HepG2 (cell line): ENCODE results near the gene RGL3. TPM values are rescaled to one million over a fixed set of nuclear protein-coding genes. Genes with fewer than 3 reads are reported as not detected.
"Not testable (repeated sequence)": the region's sequence is repeated elsewhere in the genome, so short reads cannot be mapped to it uniquely, and the experiment has no call there.

Source experiments
- ATAC-seq: fragments of 200-7000 bp; cut with Tn5 transposase; 3 replicates; pipeline ENCODE4 v1.9.1; 2020; ENCODE audit warnings: mild to moderate bottlenecking, moderate library complexity
- BruUV-seq: library from RNA; stranded (reverse); fragments of 400-500 nt; replicated peaks from 2 replicates; lab custom pipeline; 2021; lab: Mats Ljungman, UMichigan
- CTCF ChIA-PET: fragments of 300-600 bp; formaldehyde crosslinking; extraction: SDS; loops from one replicate; lab custom pipeline; 2021; ENCODE audit warnings: low total read pairs, inconsistent platforms, low intra/inter-chr PET ratio; lab: Yijun Ruan, JAX
- POLR2A ChIA-PET: fragments of 350-600 bp; sonication (Branson Sonifier 250); formaldehyde crosslinking; loops from one replicate; lab custom pipeline; 2020; ENCODE audit warnings: antibody characterized with exemption, inconsistent platforms; lab: Yijun Ruan, JAX
- DNase-seq: peaks from one replicate; pipeline ENCODE4 v3.0.0-alpha.2; 2015; ENCODE audit warnings: low spot score
- FAIRE-seq: peaks from 3 replicates; lab custom pipeline; 2011; peaks lifted over from hg19 to GRCh38; lab: Jason Lieb, UNC
- H2AFZ ChIP-seq: one replicate; pipeline ENCODE4 v1.6.1; 2011; ENCODE audit warnings: low read length, inconsistent platforms
- H3K27ac ChIP-seq: fragments of 300-600 bp; 3 replicates; pipeline ENCODE4 v1.8.0; 2011; ENCODE audit warnings: mixed run types, mild to moderate bottlenecking, mixed read lengths, low read length, inconsistent platforms; ENCODE audit not compliant: insufficient read depth; ENCODE audit errors: extremely low read length
- H3K27me3 ChIP-seq, 2 experiments: fragments of 200-600 bp in 1 of 2; 2 replicates in 1 of 2; 3 replicates in 1 of 2; pipeline versions ENCODE4 v1.6.0 to v1.8.0; 2011; ENCODE audit warnings: low read length in 2 of 2, mild to moderate bottlenecking in 2 of 2, moderate library complexity in 2 of 2, inconsistent platforms in 1 of 2; ENCODE audit not compliant: insufficient read depth in 2 of 2, control insufficient read depth in 1 of 2
- H3K36me3 ChIP-seq, 2 experiments: fragments of 200-600 bp in 1 of 2; replicated peaks in 1 of 2; 2 replicates in 1 of 2; 3 replicates in 1 of 2; pipeline versions ENCODE4 v1.5.1 to v1.8.0; 2011; ENCODE audit warnings: low read length in 2 of 2, inconsistent platforms in 1 of 2; ENCODE audit not compliant: insufficient read depth in 2 of 2, control insufficient read depth in 1 of 2
- H3K4me1 ChIP-seq: 2 replicates; pipeline ENCODE4 v1.5.1; 2012; ENCODE audit warnings: low read length, inconsistent platforms; ENCODE audit not compliant: insufficient read depth
- H3K4me2 ChIP-seq: 2 replicates; pipeline ENCODE4 v1.6.0; 2011; ENCODE audit warnings: low read depth, low read length, inconsistent platforms
- H3K4me3 ChIP-seq, 3 experiments: fragments of 200-600 bp in 1 of 3; sonication (generic), shearing (Covaris generic) in 1 of 3; replicated peaks in 1 of 3; 2 replicates each; pipeline ENCODE4 v1.5.1; 2011 to 2016; ENCODE audit warnings: low read length in 3 of 3, inconsistent platforms in 2 of 3, low read depth in 2 of 3, mild to moderate bottlenecking in 2 of 3, control low read depth in 1 of 3, mixed read lengths in 1 of 3; ENCODE audit not compliant: insufficient read depth in 1 of 3
- H3K79me2 ChIP-seq: one replicate; pipeline ENCODE4 v1.6.1; 2011; ENCODE audit warnings: low read length, inconsistent platforms; ENCODE audit not compliant: insufficient read depth
- H3K9ac ChIP-seq: 2 replicates; pipeline ENCODE4 v1.6.0; 2011; ENCODE audit warnings: mild to moderate bottlenecking, low read depth, low read length, inconsistent platforms; ENCODE audit not compliant: insufficient read depth
- H3K9me3 ChIP-seq: 2 replicates; pipeline ENCODE4 v1.5.1; 2012; ENCODE audit warnings: mild to moderate bottlenecking, low read length
- H4K20me1 ChIP-seq: 2 replicates; pipeline ENCODE4 v1.6.0; 2011; ENCODE audit warnings: inconsistent platforms, mild to moderate bottlenecking, low read length, moderate library complexity; ENCODE audit not compliant: insufficient read depth
- CREB1 ChIP-seq, 2 experiments: fragments of 450-650 bp in 1 of 2; IDR thresholded peaks; 2 replicates each; pipeline ENCODE4 v1.6.1; 2016 to 2017; ENCODE audit warnings: control low read depth in 1 of 2, mild to moderate bottlenecking in 1 of 2, missing compliant biosample characterization in 1 of 2, missing genetic modification characterization in 1 of 2
- THAP7 ChIP-seq: sonication (generic); formaldehyde crosslinking; IDR thresholded peaks from 2 replicates; pipeline ENCODE4 v1.8.1; 2023; ENCODE audit warnings: mild to moderate bottlenecking, missing genetic modification reagents
- ZMYM3 ChIP-seq: sonication (generic); formaldehyde crosslinking; IDR thresholded peaks from 2 replicates; pipeline ENCODE4 v1.5.1; 2020; ENCODE audit warnings: mild to moderate bottlenecking, missing genetic modification reagents
- WGBS: methylation state at CpG from one replicate; pipeline ENCODE4 v1.1.6; 2017; ENCODE audit warnings: low lambda C conversion rate; 5-methylcytosine and 5-hydroxymethylcytosine counted together
- in situ Hi-C: cut with HindIII; loops from 2 replicates; pipeline ENCODE4 v1.10.0; 2017; ENCODE audit warnings: low pct_unique_long_range_greater_than_20kb; ENCODE audit not compliant: extremely low pct_ligation_motif_present
- intact Hi-C: fragments of 100-400 bp; cut with micrococcal nuclease; formaldehyde crosslinking; loops from one replicate; pipeline ENCODE4 v1.10.0; 2022; ENCODE audit not compliant: unreplicated experiment
- polyA plus RNA-seq, 8 experiments: library from polyadenylated mRNA; depleted of rRNA in 3 of 8; stranded (reverse) in 7 of 8; unstranded in 1 of 8; fragments of >200 nt; fragmentation: Illumina TruSeq in 4 of 8; extraction: Trizol in 4 of 8; gene quantifications; 2 replicates each; pipeline versions ENCODE4 v1.2.1 to v1.2.3, GENCODE V29; 2011 to 2016; ENCODE audit warnings: low read depth in 4 of 8, missing spikeins in 1 of 8, mixed read lengths in 1 of 8; ENCODE audit not compliant: insufficient read depth in 1 of 8
- total RNA-seq, 5 experiments: library from RNA; depleted of rRNA; stranded (reverse); fragments of >200 nt; fragmentation: Illumina TruSeq; extraction: Trizol; gene quantifications; 2 replicates each; pipeline ENCODE4 v1.2.3, GENCODE V29; 2016; ENCODE audit warnings: low read depth in 1 of 5

RGL3 gene
- total and polyA plus RNA-seq, 2 of the 13 experiments (the other 11 are each of a cell fraction or from before 2014, with no cell fraction given) = 4.2 to 7.6 TPM

- ChIA-PET CTCF (interaction anchor here (0.8 to 1.8 kb wide), 3 partner anchors 67 to 103 kb away, joined by 5 to 10 read pairs (median 8); no protein-coding TSS in a partner anchor), POLR2A (no interaction called here)
- no TSS peak for BruUV-seq
- Histone ChIP-seq H3K4me1 (peaks cover 49% of the 10 kb centered on the region), H3K79me2 (peaks cover 5% of the 10 kb centered on the region), H3K9ac (no peak overlapping the region), H3K27ac (no peak overlapping the region), H3K27me3 (no peaks in the 10 kb centered on the region), H4K20me1 (no peaks in the 10 kb centered on the region), H3K4me3 (no peak overlapping the region), H3K36me3 (no peaks in the 10 kb centered on the region), H3K4me2 (peak overlapping the region; percentile 69), H2AFZ (no peak overlapping the region), H3K9me3 (no peaks in the 10 kb centered on the region)
- WGBS = 92% methylated on average over 7 of the region's 7 CpGs
- intact Hi-C loops = loop anchor here (2.0 to 5.0 kb wide), 3 partner anchors 42 to 87 kb away; no protein-coding TSS in a partner anchor
- FAIRE-seq (no peak), DNase-seq (no peak), ATAC-seq (no peak)
- in situ Hi-C loops = loop anchor here (5.0 kb wide), 2 partner anchors 42 to 102 kb away; partner anchors contain the start of gene ELAVL3
- no peak for TF ChIP-seq THAP7
- 0 out of 2 replicates have a peak, but pooled peaks have one; percentile 35 for TF ChIP-seq CREB1 (IDR thresholded peaks at IDR 0.05)
- TF ChIP-seq CREB1 (CRISPR knock-in tag; IDR thresholded peaks at IDR 0.05) = no peak
- peak; percentile 39; the same call in 1 of the 2 replicates for TF ChIP-seq ZMYM3
These were observed 39.2 kb downstream of the RGL3 start for GRCh38 chr19:11379857-11380350.

GRCh38 chr19:11379269-11379845 is 39.8 kb downstream of the RGL3 start:
- H3K9ac ChIP-seq, H2AFZ ChIP-seq, H4K20me1 ChIP-seq, H3K79me2 ChIP-seq, DNase-seq, H3K9me3 ChIP-seq, POLR2A ChIA-PET, BruUV-seq, H3K36me3 ChIP-seq, FAIRE-seq, H3K4me3 ChIP-seq, H3K4me2 ChIP-seq, in situ Hi-C loops, H3K27me3 ChIP-seq, H3K27ac ChIP-seq, ATAC-seq: not testable (repeated sequence)
- intact Hi-C loops = loop anchor here (2.0 kb wide), 1 partner anchor 67 kb away; no protein-coding TSS in a partner anchor
- H3K4me1 ChIP-seq = peaks cover 44% of the 10 kb centered on the region
- 93% methylated on average over 14 of the region's 14 CpGs for WGBS
- CTCF ChIA-PET = interaction anchor here (2.1 kb wide), 1 partner anchor 67 kb away, joined by 10 read pairs; no protein-coding TSS in a partner anchor
